Epithelial cell of proximal tubule (primary cell): ENCODE results near the gene TCEA2. TPM values are rescaled to one million over a fixed set of nuclear protein-coding genes. Genes with fewer than 3 reads are reported as not detected.

Source experiments
- DNase-seq: peaks from one replicate; pipeline ENCODE4 v3.0.0-alpha.2; 2011; ENCODE audit warnings: low read depth
- H3K4me3 ChIP-seq: 2 replicates; pipeline ENCODE4 v1.5.1; 2011; ENCODE audit warnings: low read depth, mild to moderate bottlenecking, low read length
- CTCF ChIP-seq: conservative IDR thresholded peaks from 2 replicates; pipeline ENCODE4 v1.5.1; 2012; ENCODE audit warnings: low read depth, mild to moderate bottlenecking, low read length
- total RNA-seq: library from RNA; depleted of rRNA; stranded (reverse); fragments of >200 nt; gene quantifications from 2 replicates; pipeline ENCODE4 v1.2.3, GENCODE V29; 2015

TCEA2 gene
- total RNA-seq, 1 donor from 2014 or later = 14.6 TPM

- no peak for DNase-seq
- H3K4me3 ChIP-seq = no peak overlapping the region
- no peak for TF ChIP-seq CTCF
Measured at GRCh38 chr20:64050261-64051032, 12.6 kb upstream of the TCEA2 start.

- no peak overlapping the region for H3K4me3 ChIP-seq
- no peak for DNase-seq
- no peak for TF ChIP-seq CTCF
Measured at GRCh38 chr20:64051033-64051452, 12.0 kb upstream of the TCEA2 start.

- no peak for DNase-seq
- no peak for TF ChIP-seq CTCF
- H3K4me3 ChIP-seq = no peak overlapping the region
Measured at GRCh38 chr20:64051561-64052325, 11.3 kb upstream of the TCEA2 start.

- H3K4me3 ChIP-seq = no peak overlapping the region
- no peak for DNase-seq
- TF ChIP-seq CTCF = no peak
Measured at GRCh38 chr20:64052326-64052722, 10.7 kb upstream of the TCEA2 start.

GRCh38 chr20:64052987-64053840, 9.8 kb upstream of the TCEA2 start:
- TF ChIP-seq CTCF = no peak
- DNase-seq = no peak
- H3K4me3 ChIP-seq = no peak overlapping the region

GRCh38 chr20:64053841-64054661, 8.9 kb upstream of the TCEA2 start:
- DNase-seq = no peak
- peak; percentile 37 for TF ChIP-seq CTCF
- H3K4me3 ChIP-seq = no peak overlapping the region
